Vein endothelial cell (primary cell): Measurements from ENCODE around the gene SLC15A3. TPM values are rescaled to one million over a fixed set of nuclear protein-coding genes. Genes with fewer than 3 reads are reported as not detected.

Source experiments
- small RNA-seq: library from RNA; depleted of rRNA; stranded (forward); fragments of <200 nt; gene quantifications from one replicate; pipeline ENCODE3, GENCODE V24; 2012
- total RNA-seq: library from RNA; depleted of rRNA; stranded (reverse); fragments of >200 nt; gene quantifications from 2 replicates; pipeline ENCODE4 v1.2.3, GENCODE V29; 2012

The SLC15A3 gene
- total RNA-seq = 3.2 and 5.6 TPM in 2 replicates

DNA sequence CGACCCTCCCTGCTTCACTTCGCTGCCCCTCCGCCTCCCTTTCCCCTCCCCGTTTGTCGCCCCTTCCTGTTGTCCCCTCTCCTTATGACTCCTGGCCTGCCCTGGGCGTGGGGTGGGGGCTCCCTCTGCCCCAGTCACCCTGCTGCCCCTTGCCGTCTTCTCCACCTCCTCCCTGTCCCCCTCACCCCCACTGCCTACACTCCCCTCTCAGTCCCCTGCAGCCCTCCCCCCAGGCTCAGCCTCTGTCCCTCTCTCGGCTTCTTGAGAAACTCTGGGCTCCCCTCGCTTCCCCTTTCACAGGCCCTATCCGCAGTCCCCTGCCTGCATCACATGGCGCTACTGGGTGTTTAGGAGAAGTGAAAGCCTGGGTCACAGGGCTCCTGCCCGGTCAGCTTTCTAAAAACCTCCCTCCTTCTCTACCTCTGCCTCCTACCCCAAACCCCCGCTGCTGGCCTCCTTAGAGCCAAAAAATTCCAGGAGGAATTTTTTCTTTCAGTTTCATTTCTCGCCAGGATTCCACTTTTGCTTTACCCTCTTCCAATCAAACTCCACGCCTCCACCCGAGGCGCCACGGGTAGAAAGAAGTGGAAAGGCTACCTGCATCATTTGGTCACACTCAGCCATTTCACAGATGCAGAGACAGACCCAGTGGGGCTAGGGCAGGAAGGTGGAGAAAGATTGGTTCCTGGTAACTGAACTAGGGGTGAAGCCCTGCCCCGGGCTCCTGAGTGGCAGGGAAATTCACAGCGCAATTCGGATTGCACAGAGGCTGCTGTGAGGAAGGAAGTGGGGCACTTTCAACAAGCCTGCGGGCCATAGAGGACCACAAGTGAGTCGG, at the start of gene SLC15A3:
Gene SLC15A3, minus strand, starts transcription at position 273 of the 838 bp plus-strand sequence. CDS start 625 bp downstream, outside the sequence.

DNA sequence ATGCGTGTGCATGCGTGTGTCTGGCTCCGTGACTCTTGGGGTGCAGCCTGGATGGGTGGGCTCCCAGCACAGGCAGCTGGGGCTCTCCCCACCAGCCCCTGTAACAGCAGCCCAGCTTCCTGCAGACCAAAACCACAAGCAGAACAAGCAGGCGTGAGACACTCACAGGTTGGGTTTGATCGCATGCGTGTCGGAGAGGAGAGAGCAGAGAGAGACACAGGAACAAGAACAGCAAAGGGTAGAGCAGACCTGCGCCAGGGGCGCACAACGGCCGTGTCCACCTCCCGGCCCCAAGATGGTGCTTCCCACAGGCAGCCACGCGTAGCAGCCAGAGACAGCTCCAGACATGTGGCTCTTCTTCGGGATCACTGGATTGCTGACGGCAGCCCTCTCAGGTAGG, 19.5 kb upstream of the SLC15A3 start, which contains the start of gene CD6:
Gene CD6, plus strand, starts transcription at position 161 of the 400 bp plus-strand sequence. Its CDS starts 186 bp downstream, at position 347.

DNA sequence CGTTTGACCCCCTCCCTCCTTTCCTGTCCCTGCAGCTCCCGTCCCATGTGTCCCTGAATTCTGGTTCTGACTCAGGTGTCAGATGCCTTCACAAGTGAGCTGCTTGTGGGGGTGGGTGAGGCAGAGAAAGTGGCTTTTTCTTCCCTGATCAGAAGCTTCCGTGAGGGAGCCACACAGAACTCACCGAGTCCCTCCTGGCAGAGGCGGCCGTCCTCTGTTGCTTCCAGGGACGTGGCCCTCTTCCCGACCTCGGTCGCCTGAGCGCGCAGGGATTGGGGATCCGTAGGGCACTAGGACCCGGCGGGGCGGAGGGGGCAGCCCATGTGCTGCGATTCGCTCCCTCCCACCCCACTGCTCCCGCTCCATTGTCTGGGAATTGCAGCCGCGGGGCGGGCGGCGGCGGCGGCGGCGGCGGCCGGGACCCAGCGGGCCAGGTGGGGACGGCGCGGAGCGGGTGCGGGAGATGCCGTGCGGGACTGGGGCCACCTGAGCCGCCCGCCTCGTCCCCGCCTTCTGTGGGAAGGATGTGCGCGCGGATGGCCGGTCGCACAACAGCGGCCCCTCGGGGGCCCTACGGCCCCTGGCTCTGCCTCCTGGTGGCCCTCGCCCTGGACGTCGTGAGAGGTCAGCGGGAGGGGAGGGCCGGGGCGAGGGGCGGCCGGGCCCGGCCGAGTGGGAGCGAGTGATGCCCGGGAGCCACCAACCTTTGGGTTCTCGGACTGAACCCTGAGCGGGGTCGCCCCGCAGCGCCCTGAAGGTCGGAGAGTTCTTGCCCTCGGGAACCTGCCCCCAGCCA, 27.7 kb downstream of the SLC15A3 start, which contains the start of gene TMEM132A:
Gene TMEM132A, plus strand, starts transcription at position 351 of the 796 bp plus-strand sequence. Its CDS starts 174 bp downstream, at position 525.

DNA sequence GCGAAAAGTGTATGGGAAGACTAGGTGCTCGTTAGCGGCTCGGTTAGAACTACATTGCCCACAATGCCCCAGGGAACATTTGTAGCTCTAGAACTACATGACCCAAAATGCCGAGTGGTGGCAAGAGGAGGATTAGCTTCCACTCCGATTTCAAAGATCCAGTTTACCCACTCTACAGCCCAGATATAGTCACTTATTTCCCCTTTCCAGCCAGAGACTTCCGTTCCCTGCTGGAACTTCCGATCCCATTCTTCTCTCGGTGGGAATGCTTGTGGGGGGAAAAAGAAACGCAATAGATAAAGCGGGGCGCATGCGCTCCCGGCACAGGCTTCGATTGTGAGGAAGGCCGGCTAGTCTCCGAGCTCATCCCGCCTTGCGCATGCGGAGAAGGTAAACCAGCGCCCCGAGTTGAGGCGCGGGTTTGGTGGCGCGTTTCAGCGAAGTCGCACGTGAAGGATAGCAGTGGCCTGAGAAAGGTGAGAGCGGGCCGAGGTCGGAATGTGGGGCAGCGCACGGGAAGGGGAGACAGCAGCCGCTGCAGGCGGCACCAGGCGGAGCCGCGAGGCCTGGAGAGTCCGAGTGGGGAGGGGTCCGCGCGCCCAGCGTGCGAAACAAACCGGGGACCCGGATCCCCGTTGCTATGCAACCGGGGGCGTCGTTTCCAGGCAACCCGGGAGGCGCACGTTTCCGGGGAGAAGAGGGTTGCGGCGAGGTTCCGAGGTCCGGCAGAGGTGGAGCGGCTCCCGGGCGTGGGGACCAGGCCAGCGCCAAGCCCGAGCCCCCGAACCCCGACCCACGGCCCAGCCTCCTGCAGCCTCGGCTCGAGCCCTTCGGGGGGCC, 38.0 kb downstream of the SLC15A3 start, which contains the start of gene TMEM109:
Gene TMEM109, plus strand, starts transcription at position 366 of the 840 bp plus-strand sequence. CDS start 5,536 bp downstream, outside the sequence.

DNA sequence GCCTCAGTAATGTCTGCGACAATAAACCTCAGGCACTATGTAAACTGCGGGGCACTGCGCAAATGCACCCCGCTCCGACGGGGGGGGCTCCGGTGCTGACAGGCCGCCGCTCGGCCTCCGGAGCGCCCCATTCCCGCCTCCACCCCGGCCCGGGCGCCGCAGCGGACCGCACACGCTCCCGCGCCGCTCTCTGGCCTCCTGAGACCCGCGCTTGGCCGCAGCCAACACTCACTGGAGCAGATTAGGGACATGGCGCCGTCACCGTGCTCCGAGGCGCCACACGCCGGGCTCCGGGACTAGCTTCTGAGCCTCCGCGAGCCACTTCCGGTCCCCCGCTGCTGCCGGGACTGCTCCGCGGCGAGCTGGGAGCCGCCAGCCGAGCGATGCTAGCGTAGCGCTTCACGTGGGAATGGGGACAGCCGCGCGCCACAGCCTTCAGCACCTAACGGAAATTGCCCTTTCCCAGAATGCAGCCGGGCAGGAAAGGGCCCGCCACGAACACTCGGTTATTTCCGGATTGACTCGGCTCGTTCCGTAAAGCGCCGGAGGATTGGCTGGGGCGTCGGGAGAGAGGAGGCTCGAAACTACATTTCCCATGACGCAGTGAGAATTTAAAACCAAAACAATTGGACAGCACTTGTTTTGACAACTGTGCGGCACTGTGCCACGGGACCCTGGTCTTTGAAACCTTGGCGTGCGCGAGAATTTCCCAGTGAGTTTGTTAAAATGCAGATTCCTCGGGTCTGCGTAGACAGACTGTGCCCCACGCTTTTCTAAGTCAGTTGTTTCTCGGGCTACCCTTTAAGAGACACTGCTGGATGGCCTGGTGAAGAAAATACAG, 45.6 kb downstream of the SLC15A3 start, which contains the start of gene PRPF19:
Gene PRPF19, minus strand, starts transcription at position 454 of the 841 bp plus-strand sequence. Its CDS starts 203 bp downstream, at position 251.

Small RNA genes within 50 kb of the gene (small RNA-seq; reads per million reads assigned to genes)
- gene RNU6-933P = not detected

Other genes with a start within 250 kb of the SLC15A3 start
- not detected in 2 replicates for gene MS4A18, start 227.5 kb downstream of the SLC15A3 start, total RNA-seq
- not detected in 2 replicates for gene MS4A15, start 195.3 kb downstream of the SLC15A3 start, total RNA-seq
- gene MS4A10, start 166.8 kb downstream of the SLC15A3 start, total RNA-seq = not detected in 2 replicates
- 32.7 and 33.8 TPM in 2 replicates for gene CCDC86, start 110.1 kb downstream of the SLC15A3 start, total RNA-seq
- under 0.01 TPM in 1 of 2 replicates, not detected in the other for gene PTGDR2, start 96.2 kb downstream of the SLC15A3 start, total RNA-seq
- not detected in 2 replicates for gene ZP1, start 84.6 kb downstream of the SLC15A3 start, total RNA-seq
- 96.3 and 103 TPM in 2 replicates for gene PRPF19, start 45.6 kb downstream of the SLC15A3 start, total RNA-seq
- 104 and 123 TPM in 2 replicates for gene TMEM109, start 38.0 kb downstream of the SLC15A3 start, total RNA-seq
- gene TMEM132A, start 27.7 kb downstream of the SLC15A3 start, total RNA-seq = 59.2 and 101 TPM in 2 replicates
- not detected in 2 replicates for gene CD6, start 19.5 kb upstream of the SLC15A3 start, total RNA-seq
- not detected in 2 replicates for gene CD5, start 150.3 kb upstream of the SLC15A3 start, total RNA-seq
- gene VPS37C, start 209.2 kb upstream of the SLC15A3 start, total RNA-seq = 18.1 and 20.9 TPM in 2 replicates